LNCaP clone FGC (cell line): Measurements from ENCODE around the gene CELF3.

Experiments
- DNase-seq: peaks from one replicate; pipeline ENCODE4 v3.0.0-alpha.2; 2011; ENCODE audit warnings: low read depth
- H3K4me3 ChIP-seq: 2 replicates; pipeline ENCODE4 v1.5.1; 2011; ENCODE audit warnings: mild to moderate bottlenecking, low read depth, low read length, control low read depth
- CTCF ChIP-seq: IDR thresholded peaks from 2 replicates; pipeline ENCODE4 v1.5.1; 2012; ENCODE audit warnings: mild to moderate bottlenecking; ENCODE audit not compliant: control insufficient read depth, insufficient read depth; ENCODE audit errors: extremely low read depth

CELF3 gene

GRCh38 chr1:151716771-151717631, at the start of gene CELF3:
CELF3 (minus strand) TSS chr1:151716803; CDS start chr1:151716020, 783 bp downstream.
- H3K4me3 ChIP-seq, result no peak within 1 kb of the TSS
- no peak for DNase-seq
- TF ChIP-seq CTCF, result no peak

GRCh38 chr1:151763990-151764389, 47.4 kb upstream of the CELF3 start:
- no peak for TF ChIP-seq CTCF

GRCh38 chr1:151762941-151763921, 46.6 kb upstream of the CELF3 start, which contains the start of gene MRPL9:
MRPL9 (minus strand) TSS chr1:151763496; CDS start chr1:151763479, 17 bp downstream.
- DNase-seq, result no peak
- TF ChIP-seq CTCF, result no peak

More at GRCh38 chr1:151763990-151764389, 47.4 kb upstream of the CELF3 start:
- no peak for DNase-seq
- H3K4me3 ChIP-seq, result peak overlapping the region; percentile 76

GRCh38 chr1:151760597-151761385, 44.2 kb upstream of the CELF3 start:
- no peak for TF ChIP-seq CTCF
- H3K4me3 ChIP-seq, result no peak overlapping the region

More at GRCh38 chr1:151762941-151763921, 46.6 kb upstream of the CELF3 start, which contains the start of gene MRPL9:
- peak within 1 kb of the TSS; percentile 76 for H3K4me3 ChIP-seq

GRCh38 chr1:151759241-151759640, 42.6 kb upstream of the CELF3 start:
- H3K4me3 ChIP-seq, result no peak overlapping the region
- DNase-seq, result no peak
- TF ChIP-seq CTCF, result no peak

More at GRCh38 chr1:151760597-151761385, 44.2 kb upstream of the CELF3 start:
- no peak for DNase-seq

- TF ChIP-seq CTCF, result no peak
- no peak overlapping the region for H3K4me3 ChIP-seq
- DNase-seq, result no peak
These were observed 39.7 kb upstream of the CELF3 start for GRCh38 chr1:151756291-151756690.
